ENCODE measurements around the gene NAXD. TPM values are rescaled to one million over a fixed set of nuclear protein-coding genes. Genes with fewer than 3 reads are reported as not detected.
"Not testable (repeated sequence)": the region's sequence is repeated elsewhere in the genome, so short reads cannot be mapped to it uniquely, and the experiment has no call there.

Gene NAXD
- polyA plus RNA-seq, 1 donor, result 37.0 TPM

DNA sequence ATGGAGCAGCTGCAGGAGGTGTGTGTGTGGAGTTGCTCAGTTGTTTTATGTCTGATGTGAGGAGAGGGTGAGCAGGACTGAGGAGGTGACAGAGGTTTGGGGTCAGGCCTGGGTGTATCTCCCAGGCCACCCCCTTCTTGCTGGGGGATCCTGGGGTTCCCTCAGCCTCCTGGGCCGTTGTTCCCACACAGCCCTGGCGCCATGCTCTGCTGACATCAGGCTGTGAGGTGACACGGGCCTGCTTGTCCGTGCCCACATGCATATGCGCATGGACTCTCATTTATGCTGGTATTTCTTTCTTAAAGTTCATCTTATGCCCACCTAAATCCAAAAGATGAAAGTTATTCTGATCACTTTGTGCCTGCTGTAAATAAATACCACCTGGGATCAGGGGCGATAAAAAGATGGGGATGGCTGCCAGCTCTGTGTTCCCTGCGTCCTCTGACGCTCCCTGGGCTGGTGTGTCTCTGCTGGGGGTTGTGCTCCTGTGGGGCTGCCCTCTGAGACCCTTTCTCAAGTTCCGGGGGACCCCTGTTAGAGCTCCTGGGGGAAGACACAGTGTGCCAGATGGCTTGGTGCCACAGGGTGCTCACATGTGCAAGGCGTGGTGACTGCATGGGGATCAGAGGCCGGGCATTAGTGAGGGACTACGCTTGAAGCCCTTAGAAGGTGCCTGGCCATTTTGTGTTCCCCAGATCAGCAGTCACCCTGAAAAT is 12.6 kb downstream of the NAXD start:
- H3K36me3 ChIP-seq (ENCODE audit: control insufficient read depth, insufficient read depth, low read length), result peaks cover 58% of the 10 kb centered on the region
- no CpG with 5 or more reads among the region's 12 CpGs for WGBS (ENCODE audit: insufficient coverage, low lambda C conversion rate)
- H3K27me3 ChIP-seq (ENCODE audit: control insufficient read depth, insufficient read depth, low read length), result no peaks in the 10 kb centered on the region
- no peak for DNase-seq
- H3K27ac ChIP-seq (ENCODE audit: low read length), result no peak overlapping the region
- no peaks in the 10 kb centered on the region for H3K9me3 ChIP-seq (ENCODE audit: control insufficient read depth, low read depth, low read length)
- peaks cover 16% of the 10 kb centered on the region for H3K4me1 ChIP-seq (ENCODE audit: control insufficient read depth, insufficient read depth, low read length)
- no peak overlapping the region for H3K4me3 ChIP-seq (ENCODE audit: low read length)

DNA sequence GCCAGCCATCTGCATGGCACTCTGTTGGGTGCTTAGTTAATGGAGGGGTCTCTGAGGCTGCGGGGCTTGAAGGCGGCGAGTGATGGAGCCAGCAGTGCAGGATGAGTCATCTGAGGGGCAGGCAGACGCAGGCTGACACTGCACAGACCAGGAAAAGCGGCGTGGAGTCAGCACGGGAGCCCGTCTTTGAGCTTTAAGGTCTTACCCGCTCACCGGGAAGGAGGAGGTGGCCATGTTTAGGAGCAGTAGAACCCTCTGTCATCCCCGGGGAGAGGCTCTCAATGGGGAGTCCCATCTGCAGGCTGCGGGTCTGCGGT is 13.1 kb downstream of the NAXD start:
- H3K9me3 ChIP-seq (ENCODE audit: control insufficient read depth, low read depth, low read length), result no peaks in the 10 kb centered on the region
- H3K27me3 ChIP-seq (ENCODE audit: control insufficient read depth, insufficient read depth, low read length), result no peaks in the 10 kb centered on the region
- H3K27ac ChIP-seq (ENCODE audit: low read length), result no peak overlapping the region
- no peak for DNase-seq
- H3K4me3 ChIP-seq (ENCODE audit: low read length), result no peak overlapping the region
- peaks cover 53% of the 10 kb centered on the region for H3K36me3 ChIP-seq (ENCODE audit: control insufficient read depth, insufficient read depth, low read length)
- WGBS (ENCODE audit: insufficient coverage, low lambda C conversion rate), result 95% methylated on average over 4 of the region's 13 CpGs
- peaks cover 16% of the 10 kb centered on the region for H3K4me1 ChIP-seq (ENCODE audit: control insufficient read depth, insufficient read depth, low read length)

DNA sequence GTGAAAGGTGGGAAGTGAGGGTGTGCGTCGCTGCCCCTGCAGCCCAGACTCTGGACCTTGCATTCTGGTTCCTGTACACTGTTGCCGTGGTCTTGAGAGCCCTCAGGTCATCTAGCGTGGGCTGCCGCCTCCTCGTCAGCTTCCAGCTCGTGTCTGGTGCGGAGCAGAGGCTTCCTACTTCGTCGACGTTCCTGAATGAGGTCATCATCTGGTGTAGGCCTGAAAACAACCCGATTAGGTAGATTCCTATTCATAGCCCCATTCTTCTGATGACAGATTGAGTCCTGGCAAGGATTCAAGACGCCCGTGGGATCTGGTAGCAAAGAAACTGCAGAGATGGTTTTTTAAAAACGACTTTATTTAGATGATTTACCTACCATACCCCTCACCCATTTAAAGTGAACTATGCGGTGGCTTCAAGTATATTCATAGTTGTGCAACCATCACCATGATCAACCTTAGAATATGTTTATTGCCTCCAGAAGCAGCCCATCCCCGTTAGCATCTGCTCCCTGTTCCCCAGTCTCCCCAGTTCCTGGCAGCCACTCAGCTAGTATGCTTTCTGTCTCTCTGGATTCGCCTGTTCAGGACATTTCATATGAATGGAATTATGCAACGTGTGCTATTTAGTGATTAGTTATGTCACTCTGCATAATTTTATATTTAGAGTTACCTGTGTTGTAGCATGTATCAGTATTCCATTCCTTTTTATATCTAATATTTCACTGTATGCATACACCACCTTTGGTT is 13.8 kb downstream of the NAXD start:
- H3K4me1 ChIP-seq (ENCODE audit: control insufficient read depth, insufficient read depth, low read length), result peaks cover 16% of the 10 kb centered on the region
- no peaks in the 10 kb centered on the region for H3K9me3 ChIP-seq (ENCODE audit: control insufficient read depth, low read depth, low read length)
- no peak overlapping the region for H3K4me3 ChIP-seq (ENCODE audit: low read length)
- H3K27me3 ChIP-seq (ENCODE audit: control insufficient read depth, insufficient read depth, low read length), result no peaks in the 10 kb centered on the region
- DNase-seq, result no peak
- no peak overlapping the region for H3K27ac ChIP-seq (ENCODE audit: low read length)
- no CpG with 5 or more reads among the region's 19 CpGs for WGBS (ENCODE audit: insufficient coverage, low lambda C conversion rate)
- H3K36me3 ChIP-seq (ENCODE audit: control insufficient read depth, insufficient read depth, low read length), result peaks cover 55% of the 10 kb centered on the region

DNA sequence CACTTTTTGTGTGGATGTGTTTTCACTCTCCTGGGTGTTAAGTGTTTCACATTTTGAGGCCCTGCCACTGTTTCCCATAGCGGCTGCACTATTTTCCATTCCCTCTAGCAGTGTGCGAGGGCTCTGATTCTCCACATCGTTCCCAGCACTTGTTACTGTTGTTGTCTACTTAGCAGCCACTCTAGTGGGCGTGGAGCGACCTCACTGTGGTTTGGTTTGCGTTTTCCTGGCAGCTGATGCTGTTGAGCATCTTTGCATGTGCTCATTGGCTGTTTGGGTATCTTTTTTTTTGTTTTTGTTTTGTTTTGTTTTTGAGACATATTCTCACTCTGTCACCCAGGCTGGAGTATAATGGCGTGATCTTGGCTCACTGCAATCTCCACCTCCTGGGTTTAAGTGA is 14.4 kb downstream of the NAXD start:
- Histone ChIP-seq H3K4me1 (ENCODE audit: control insufficient read depth, insufficient read depth, low read length) (peaks cover 16% of the 10 kb centered on the region), H3K36me3 (ENCODE audit: control insufficient read depth, insufficient read depth, low read length) (peaks cover 56% of the 10 kb centered on the region), H3K27ac (ENCODE audit: low read length) (no peak overlapping the region), H3K4me3 (ENCODE audit: low read length) (no peak overlapping the region), H3K27me3 (ENCODE audit: control insufficient read depth, insufficient read depth, low read length) (no peaks in the 10 kb centered on the region), H3K9me3 (ENCODE audit: control insufficient read depth, low read depth, low read length) (no peaks in the 10 kb centered on the region)
- DNase-seq, result no peak
- WGBS (ENCODE audit: insufficient coverage, low lambda C conversion rate), result no CpG with 5 or more reads among the region's 7 CpGs

DNA sequence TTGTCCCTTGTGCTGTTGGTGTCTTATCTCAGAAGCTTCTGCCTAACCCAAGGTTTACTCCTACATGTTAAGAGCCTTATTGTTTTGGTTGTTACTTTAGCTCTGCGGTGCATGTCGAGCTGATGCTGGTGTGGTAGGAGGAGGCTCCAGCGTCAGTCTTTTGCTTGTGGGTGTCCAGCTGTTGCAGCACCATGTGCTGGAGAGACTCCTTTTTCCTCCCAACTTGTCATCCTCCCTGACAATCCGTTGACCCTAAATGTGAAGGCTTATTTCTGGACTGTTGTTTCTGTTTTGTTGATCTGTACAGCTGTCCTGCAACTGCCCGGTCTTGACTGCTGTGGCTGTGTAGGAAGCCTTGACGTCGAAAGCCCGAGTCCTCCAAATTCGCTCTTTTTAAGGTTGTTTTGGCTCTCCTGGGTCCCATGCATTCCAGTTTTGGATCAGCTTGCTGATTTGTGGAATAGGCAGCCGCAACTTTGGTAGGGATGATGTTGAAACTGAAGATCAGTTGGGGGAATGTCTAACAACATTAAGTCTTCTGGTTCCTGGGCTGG is 15.3 kb downstream of the NAXD start:
- 80% methylated on average over 1 of the region's 10 CpGs for WGBS (ENCODE audit: insufficient coverage, low lambda C conversion rate)
- Histone ChIP-seq H3K27me3 (ENCODE audit: control insufficient read depth, insufficient read depth, low read length) (no peaks in the 10 kb centered on the region), H3K27ac (ENCODE audit: low read length) (no peak overlapping the region)

DNA sequence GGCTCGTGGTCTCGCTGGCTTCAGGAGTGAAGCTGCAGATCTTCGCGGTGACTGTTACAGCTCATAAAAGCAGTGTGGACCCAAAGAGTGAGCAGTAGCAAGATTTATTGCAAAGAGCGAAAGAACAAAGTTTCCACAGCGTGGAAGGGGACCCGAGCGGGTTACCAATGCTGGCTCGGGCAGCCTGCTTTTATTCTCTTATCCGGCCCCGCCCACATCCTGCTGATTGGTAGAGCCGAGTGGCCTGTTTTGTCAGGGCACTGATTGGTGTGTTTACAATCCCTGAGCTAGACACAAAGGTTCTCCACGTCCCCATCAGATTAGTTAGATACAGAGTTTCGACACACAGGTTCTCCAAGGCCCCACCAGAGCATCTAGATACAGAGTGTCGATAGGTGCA is 16.9 kb downstream of the NAXD start:
- H3K36me3 ChIP-seq (ENCODE audit: control insufficient read depth, insufficient read depth, low read length), result peaks cover 72% of the 10 kb centered on the region
- not testable (repeated sequence) for H3K4me1 ChIP-seq (ENCODE audit: control insufficient read depth, insufficient read depth, low read length); H3K27me3 ChIP-seq (ENCODE audit: control insufficient read depth, insufficient read depth, low read length); DNase-seq; H3K4me3 ChIP-seq (ENCODE audit: low read length); H3K9me3 ChIP-seq (ENCODE audit: control insufficient read depth, low read depth, low read length); H3K27ac ChIP-seq (ENCODE audit: low read length)
- no CpG with 5 or more reads among the region's 15 CpGs for WGBS (ENCODE audit: insufficient coverage, low lambda C conversion rate)

More for the DNA sequence above, 15.3 kb downstream of the NAXD start:
- peaks cover 57% of the 10 kb centered on the region for H3K36me3 ChIP-seq (ENCODE audit: control insufficient read depth, insufficient read depth, low read length)
- no peak for DNase-seq
- no peaks in the 10 kb centered on the region for H3K9me3 ChIP-seq (ENCODE audit: control insufficient read depth, low read depth, low read length)
- peaks cover 7% of the 10 kb centered on the region for H3K4me1 ChIP-seq (ENCODE audit: control insufficient read depth, insufficient read depth, low read length)
- no peak overlapping the region for H3K4me3 ChIP-seq (ENCODE audit: low read length)

DNA sequence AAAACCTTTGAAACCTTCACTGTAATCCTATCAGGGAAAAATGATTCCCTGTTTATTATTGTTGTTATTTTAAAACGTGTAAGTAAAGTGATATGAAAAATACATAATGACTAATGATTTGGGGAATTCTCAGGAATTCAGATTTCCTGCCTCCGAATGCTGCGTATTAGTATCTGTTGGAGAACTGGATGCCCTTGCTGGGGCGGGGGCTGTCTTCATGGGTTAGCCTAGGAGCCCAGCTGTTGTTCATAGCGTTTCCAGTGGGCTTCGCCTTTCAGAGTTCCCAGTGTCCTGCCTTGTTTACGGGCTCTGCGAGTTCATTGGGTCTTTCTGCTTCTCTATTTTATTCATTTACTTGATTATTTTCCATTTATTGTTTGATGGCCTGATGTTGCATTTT is 18.4 kb downstream of the NAXD start:
- no peak overlapping the region for H3K4me3 ChIP-seq (ENCODE audit: low read length)
- H3K9me3 ChIP-seq (ENCODE audit: control insufficient read depth, low read depth, low read length), result no peaks in the 10 kb centered on the region
- 94% methylated on average over 3 of the region's 8 CpGs for WGBS (ENCODE audit: insufficient coverage, low lambda C conversion rate)
- no peaks in the 10 kb centered on the region for H3K27me3 ChIP-seq (ENCODE audit: control insufficient read depth, insufficient read depth, low read length)
- no peak for DNase-seq
- peaks cover 72% of the 10 kb centered on the region for H3K36me3 ChIP-seq (ENCODE audit: control insufficient read depth, insufficient read depth, low read length)
- no peak overlapping the region for H3K27ac ChIP-seq (ENCODE audit: low read length)
- H3K4me1 ChIP-seq (ENCODE audit: control insufficient read depth, insufficient read depth, low read length), result no peaks in the 10 kb centered on the region

DNA sequence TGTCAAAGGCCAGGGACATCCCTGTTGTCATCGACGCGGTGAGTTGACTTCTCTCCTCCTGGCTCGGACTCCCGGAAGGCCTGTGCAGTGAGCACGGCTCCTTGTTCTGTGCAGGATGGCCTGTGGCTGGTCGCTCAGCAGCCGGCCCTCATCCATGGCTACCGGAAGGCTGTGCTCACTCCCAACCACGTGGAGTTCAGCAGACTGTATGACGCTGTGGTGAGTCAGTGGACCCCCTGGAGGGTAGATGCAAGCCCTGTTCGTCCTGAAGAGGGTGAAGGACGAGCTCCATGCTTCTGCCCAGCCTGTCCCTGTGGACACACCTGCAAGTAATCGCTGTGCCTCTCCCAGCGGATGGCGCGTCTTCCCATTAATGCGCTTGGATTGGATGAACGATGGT is 19.2 kb downstream of the NAXD start:
- DNase-seq, result no peak
- H3K9me3 ChIP-seq (ENCODE audit: control insufficient read depth, low read depth, low read length), result no peaks in the 10 kb centered on the region
- no peak overlapping the region for H3K4me3 ChIP-seq (ENCODE audit: low read length)
- no peak overlapping the region for H3K27ac ChIP-seq (ENCODE audit: low read length)
- H3K36me3 ChIP-seq (ENCODE audit: control insufficient read depth, insufficient read depth, low read length), result peaks cover 73% of the 10 kb centered on the region
- no peaks in the 10 kb centered on the region for H3K4me1 ChIP-seq (ENCODE audit: control insufficient read depth, insufficient read depth, low read length)
- H3K27me3 ChIP-seq (ENCODE audit: control insufficient read depth, insufficient read depth, low read length), result no peaks in the 10 kb centered on the region
- WGBS (ENCODE audit: insufficient coverage, low lambda C conversion rate), result no CpG with 5 or more reads among the region's 19 CpGs

DNA sequence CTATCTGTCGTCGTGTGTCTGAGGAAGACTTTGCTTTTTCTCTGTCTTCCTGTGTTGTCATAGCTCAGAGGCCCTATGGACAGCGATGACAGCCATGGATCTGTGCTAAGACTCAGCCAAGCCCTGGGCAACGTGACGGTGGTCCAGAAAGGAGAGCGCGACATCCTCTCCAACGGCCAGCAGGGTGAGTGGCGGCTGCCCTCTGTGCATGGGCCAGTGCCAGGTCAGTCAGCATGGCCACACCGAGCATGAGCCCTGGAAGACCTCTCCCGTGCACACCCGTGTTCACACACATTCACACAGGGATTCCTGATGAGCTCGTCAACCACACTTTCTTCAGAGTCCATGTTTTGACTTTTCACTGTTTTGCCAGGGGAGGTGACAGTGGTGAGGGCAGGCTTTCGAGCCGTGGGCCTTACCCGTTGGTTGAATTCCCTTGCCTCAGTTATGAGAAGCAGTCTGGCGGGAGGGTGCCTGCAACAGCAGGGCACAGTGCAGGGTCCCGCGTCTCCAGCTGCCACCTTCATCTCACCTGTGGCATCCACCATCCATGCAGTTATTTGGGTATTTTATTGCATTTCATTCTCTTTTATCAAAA is 20.2 kb downstream of the NAXD start:
- no peak overlapping the region for H3K27ac ChIP-seq (ENCODE audit: low read length)
- no peak for DNase-seq
- peaks cover 76% of the 10 kb centered on the region for H3K36me3 ChIP-seq (ENCODE audit: control insufficient read depth, insufficient read depth, low read length)
- no peaks in the 10 kb centered on the region for H3K9me3 ChIP-seq (ENCODE audit: control insufficient read depth, low read depth, low read length)
- WGBS (ENCODE audit: insufficient coverage, low lambda C conversion rate), result 100% methylated on average over 1 of the region's 19 CpGs
- no peak overlapping the region for H3K4me3 ChIP-seq (ENCODE audit: low read length)
- H3K27me3 ChIP-seq (ENCODE audit: control insufficient read depth, insufficient read depth, low read length), result no peaks in the 10 kb centered on the region
- no peaks in the 10 kb centered on the region for H3K4me1 ChIP-seq (ENCODE audit: control insufficient read depth, insufficient read depth, low read length)

DNA sequence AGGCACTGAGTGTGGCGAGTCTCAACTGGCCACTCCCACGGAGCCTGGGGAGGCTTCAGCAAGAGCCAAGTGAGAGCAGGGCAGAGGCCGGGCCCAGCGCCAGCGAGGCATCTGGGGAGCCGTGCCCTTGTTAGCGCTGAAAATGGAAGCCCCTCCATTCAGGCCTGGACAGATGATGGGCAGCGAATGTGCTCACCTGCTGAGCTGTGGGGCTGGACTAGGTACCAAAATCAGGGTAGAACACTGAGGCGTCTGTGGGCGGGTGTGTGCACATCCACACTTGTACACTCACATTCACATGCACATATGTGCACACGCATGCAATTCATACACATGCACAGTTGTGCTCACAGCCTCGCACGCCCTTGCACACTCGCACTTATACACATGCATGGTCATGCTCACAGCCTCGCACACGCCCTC is 20.7 kb downstream of the NAXD start:
- no peaks in the 10 kb centered on the region for H3K4me1 ChIP-seq (ENCODE audit: control insufficient read depth, insufficient read depth, low read length)
- WGBS (ENCODE audit: insufficient coverage, low lambda C conversion rate), result no CpG with 5 or more reads among the region's 16 CpGs
- no peaks in the 10 kb centered on the region for H3K9me3 ChIP-seq (ENCODE audit: control insufficient read depth, low read depth, low read length)
- no peak overlapping the region for H3K4me3 ChIP-seq (ENCODE audit: low read length)
- DNase-seq, result no peak
- H3K36me3 ChIP-seq (ENCODE audit: control insufficient read depth, insufficient read depth, low read length), result peaks cover 78% of the 10 kb centered on the region
- no peaks in the 10 kb centered on the region for H3K27me3 ChIP-seq (ENCODE audit: control insufficient read depth, insufficient read depth, low read length)
- no peak overlapping the region for H3K27ac ChIP-seq (ENCODE audit: low read length)
